SW 1271 (cell line): Measurements from ENCODE around the gene WWOX.

ENCODE experiments used
- DNase-seq, 2 experiments: peaks; one replicate each; lab custom pipeline; 2025; lab: John Stamatoyannopoulos, UW

WWOX gene

GRCh38 chr16:79069633-79070032, 970.2 kb downstream of the WWOX start:
- no peak for DNase-seq

GRCh38 chr16:79071424-79071823, 972.0 kb downstream of the WWOX start:
- no peak for DNase-seq

- DNase-seq = no peak
These were observed 973.1 kb downstream of the WWOX start for GRCh38 chr16:79072517-79072916.

GRCh38 chr16:79073566-79073965, 974.1 kb downstream of the WWOX start:
- no peak for DNase-seq

GRCh38 chr16:79074541-79074940, 975.1 kb downstream of the WWOX start:
- DNase-seq = no peak

- no peak for DNase-seq
These were observed 975.5 kb downstream of the WWOX start for GRCh38 chr16:79074951-79075350.

GRCh38 chr16:79076047-79076767, 976.8 kb downstream of the WWOX start:
- no peak for DNase-seq

GRCh38 chr16:79077346-79077745, 977.9 kb downstream of the WWOX start:
- no peak for DNase-seq

- no peak for DNase-seq
These were observed 980.4 kb downstream of the WWOX start for GRCh38 chr16:79079656-79080420.

GRCh38 chr16:79081297-79082066, 982.0 kb downstream of the WWOX start:
- DNase-seq = no peak

- DNase-seq = no peak
These were observed 983.5 kb downstream of the WWOX start for GRCh38 chr16:79082970-79083369.

GRCh38 chr16:79083508-79084299, 984.2 kb downstream of the WWOX start:
- DNase-seq = no peak

- DNase-seq = no peak
These were observed 989.5 kb downstream of the WWOX start for GRCh38 chr16:79088971-79089370.

- no peak for DNase-seq
These were observed 990.4 kb downstream of the WWOX start for GRCh38 chr16:79089735-79090284.

GRCh38 chr16:79090966-79091365, 991.5 kb downstream of the WWOX start:
- no peak for DNase-seq

GRCh38 chr16:79092846-79093245, 993.4 kb downstream of the WWOX start:
- no peak for DNase-seq

GRCh38 chr16:79093554-79093967, 994.1 kb downstream of the WWOX start:
- no peak for DNase-seq

- DNase-seq = no peak
These were observed 996.8 kb downstream of the WWOX start for GRCh38 chr16:79096246-79096645.

GRCh38 chr16:79097166-79097565, 997.7 kb downstream of the WWOX start:
- no peak for DNase-seq

GRCh38 chr16:79097771-79098170, 998.3 kb downstream of the WWOX start:
- DNase-seq = no peak

GRCh38 chr16:79098907-79099306, 999.5 kb downstream of the WWOX start:
- no peak for DNase-seq

GRCh38 chr16:79099716-79100115, 1000.3 kb downstream of the WWOX start:
- DNase-seq = no peak
